GM12878 (cell line): ENCODE data around the gene SYCE3. TPM values are rescaled to one million over a fixed set of nuclear protein-coding genes. Genes with fewer than 3 reads are reported as not detected.

ENCODE experiments used
- ATAC-seq: fragments of 200-7000 bp; cut with Tn5 transposase; 3 replicates; pipeline ENCODE4 v1.9.1; 2020; ENCODE audit warnings: mild to moderate bottlenecking, moderate library complexity
- BruUV-seq: library from RNA; stranded (reverse); fragments of 400-500 nt; replicated peaks from 2 replicates; lab custom pipeline; 2021; lab: Mats Ljungman, UMichigan
- CTCF ChIA-PET: fragments of 300-600 bp; sonication (Branson Sonifier 250); formaldehyde crosslinking; extraction: SDS; loops from one replicate; lab custom pipeline; 2021; ENCODE audit warnings: inconsistent platforms; lab: Yijun Ruan, JAX
- POLR2A ChIA-PET: fragments of 350-600 bp; formaldehyde crosslinking; extraction: SDS; loops from one replicate; lab custom pipeline; 2021; ENCODE audit warnings: inconsistent platforms; lab: Charles Lee
- RAD21 ChIA-PET: fragments of 300-600 bp; sonication (Branson Sonifier 250); formaldehyde crosslinking; loops from one replicate; lab custom pipeline; 2023; ENCODE audit warnings: antibody characterized with exemption; ENCODE audit not compliant: unreplicated experiment; lab: Charles Lee
- SMC1A ChIA-PET: fragments of 300-600 bp; sonication (Branson Sonifier 250); formaldehyde crosslinking; loops from one replicate; lab custom pipeline; 2023; ENCODE audit not compliant: unreplicated experiment, uncharacterized antibody; lab: Charles Lee
- DNase-seq: peaks from one replicate; pipeline ENCODE4 v3.0.0-alpha.2; 2011; ENCODE audit warnings: low read depth, low spot score
- FAIRE-seq: peaks from 3 replicates; lab custom pipeline; 2011; peaks lifted over from hg19 to GRCh38; lab: Jason Lieb, UNC
- H2AFZ ChIP-seq: 2 replicates; pipeline ENCODE4 v1.6.0; 2011; ENCODE audit warnings: low read depth, low read length, control low read depth; ENCODE audit not compliant: control insufficient read depth
- H3K27ac ChIP-seq: 2 replicates; pipeline ENCODE4 v1.5.1; 2011; ENCODE audit warnings: control low read depth; ENCODE audit not compliant: control insufficient read depth, insufficient read depth
- H3K27me3 ChIP-seq, 2 experiments: replicated peaks in 1 of 2; 2 replicates each; pipeline versions ENCODE4 v1.6.0 to v1.6.1; 2011; ENCODE audit warnings: low read length in 1 of 2; ENCODE audit not compliant: control insufficient read depth in 2 of 2, insufficient read depth in 2 of 2
- H3K36me3 ChIP-seq, 2 experiments: 2 replicates each; pipeline ENCODE4 v1.5.1; 2011; ENCODE audit warnings: low read length in 1 of 2; ENCODE audit not compliant: control insufficient read depth in 2 of 2, insufficient read depth in 2 of 2
- H3K4me1 ChIP-seq: 2 replicates; pipeline ENCODE4 v1.6.1; 2011; ENCODE audit warnings: mild to moderate bottlenecking, low read length, moderate library complexity, mixed read lengths; ENCODE audit not compliant: control insufficient read depth, insufficient read depth
- H3K4me2 ChIP-seq: 2 replicates; pipeline ENCODE4 v1.6.0; 2011; ENCODE audit warnings: control low read depth; ENCODE audit not compliant: control insufficient read depth, insufficient read depth
- H3K4me3 ChIP-seq: fragments of 200-600 bp; sonication (generic); 2 replicates; pipeline ENCODE4 v1.5.1; 2016
- H3K79me2 ChIP-seq: 2 replicates; pipeline ENCODE4 v1.6.0; 2011; ENCODE audit warnings: low read length; ENCODE audit not compliant: control insufficient read depth, insufficient read depth
- H3K9ac ChIP-seq: 2 replicates; pipeline ENCODE4 v1.8.0; 2011; ENCODE audit warnings: low read length, control low read depth, mixed read lengths; ENCODE audit not compliant: control insufficient read depth, insufficient read depth
- H3K9me3 ChIP-seq: replicated peaks from 3 replicates; pipeline ENCODE4 v1.5.1; 2011; ENCODE audit warnings: mild to moderate bottlenecking, low read length; ENCODE audit not compliant: control insufficient read depth, insufficient read depth
- H4K20me1 ChIP-seq: 2 replicates; pipeline ENCODE4 v1.6.0; 2011; ENCODE audit not compliant: control insufficient read depth, insufficient read depth
- IRF5 ChIP-seq: fragments of 450-650 bp; IDR thresholded peaks from 2 replicates; pipeline ENCODE4 v1.6.1; 2017; ENCODE audit warnings: borderline replicate concordance
- JUNB ChIP-seq: IDR thresholded peaks from 2 replicates; pipeline ENCODE4 v1.6.1; 2016; ENCODE audit warnings: antibody characterized with exemption, mild to moderate bottlenecking
- POLR2AphosphoS5 ChIP-seq: IDR thresholded peaks from 2 replicates; pipeline ENCODE4 v1.6.1; 2011; ENCODE audit warnings: mild to moderate bottlenecking, low read length, inconsistent platforms
- WGBS: methylation state at CpG from one replicate; pipeline ENCODE4 v1.1.6; 2016; ENCODE audit warnings: low lambda C conversion rate; ENCODE audit not compliant: insufficient replicate concordance, insufficient coverage; ENCODE audit errors: missing lambda C conversion rate; 5-methylcytosine and 5-hydroxymethylcytosine counted together
- in situ Hi-C: fragments of 300-500 bp; cut with MboI; formaldehyde crosslinking; loops from 9 replicates; pipeline ENCODE4 v1.14.3; 2018; ENCODE audit warnings: mixed read lengths
- intact Hi-C: fragments of 100-400 bp; cut with micrococcal nuclease; formaldehyde crosslinking; loops from one replicate; pipeline ENCODE4 v1.14.2; 2022; ENCODE audit not compliant: unreplicated experiment
- polyA plus RNA-seq, 11 experiments: library from polyadenylated mRNA; depleted of rRNA in 4 of 11; unstranded in 6 of 11; stranded (reverse) in 5 of 11; fragments of >200 nt; fragmentation: Nextera tagmentation in 4 of 11; fragmentation: Illumina TruSeq in 1 of 11; extraction: Ambion mirVana in 4 of 11; extraction: Trizol in 1 of 11; gene quantifications; 1 replicate in 1 of 11; 2 replicates in 10 of 11; pipeline versions ENCODE4 v1.2.1 to v1.2.3, GENCODE V29; 2011 to 2016; ENCODE audit warnings: inconsistent platforms in 2 of 11, missing spikeins in 2 of 11, low read depth in 1 of 11
- total RNA-seq, 4 experiments: library from RNA; depleted of rRNA in 3 of 4; stranded (reverse); fragments of >200 nt in 3 of 4; fragmentation: Illumina TruSeq in 1 of 4; extraction: Trizol in 1 of 4; gene quantifications; 2 replicates each; pipeline versions ENCODE4 v1.2.1 to v1.2.3, GENCODE V29; 2013 to 2021

The SYCE3 gene
- total and polyA plus RNA-seq, 10 of the 15 experiments (the other 5 are each of a cell fraction or from before 2014, with no cell fraction given), result 0.38 to 0.91 (median 0.76) TPM; not detected in 4

GRCh38 chr22:50517495-50518260 lies 45.0 kb downstream of the SYCE3 start (continued):
- TF ChIP-seq IRF5, result no peak

- Histone ChIP-seq H4K20me1 (no peaks in the 10 kb centered on the region), H3K9me3 (no peaks in the 10 kb centered on the region), H3K4me3 (no peak overlapping the region), H3K79me2 (peaks cover 21% of the 10 kb centered on the region), H2AFZ (no peak overlapping the region), H3K4me2 (no peak overlapping the region), H3K27me3 (no peaks in the 10 kb centered on the region), H3K4me1 (no peaks in the 10 kb centered on the region; the same call in 1 of the 2 replicates), H3K36me3 (peaks cover 5 to 31% of the 10 kb centered on the region in 2 experiments; a peak in 3 of 4 replicates), H3K9ac (no peak overlapping the region), H3K27ac (no peak overlapping the region)
- no peak for ATAC-seq
- in situ Hi-C loops (no loop called here), intact Hi-C loops (no loop called here)
- no peak for FAIRE-seq
- TF ChIP-seq POLR2AphosphoS5, result 0 out of 2 replicates have a peak, but pooled peaks have one; percentile 1
- TF ChIP-seq JUNB, result no peak
- SMC1A ChIA-PET, result no interaction called here
- WGBS, result 85% methylated on average over 16 of the region's 16 CpGs
- no peak for DNase-seq
- BruUV-seq, result no TSS peak
- POLR2A ChIA-PET, result interaction anchor here (0.5 kb wide), 1 partner anchor 26 kb away, joined by 3 read pairs; no protein-coding TSS in a partner anchor
- CTCF ChIA-PET, result no interaction called here
- RAD21 ChIA-PET, result interaction anchor here (1.3 kb wide), 1 partner anchor 9 kb away, joined by 3 read pairs; no protein-coding TSS in a partner anchor
Observed at GRCh38 chr22:50516891-50517290, 45.8 kb downstream of the SYCE3 start.
